Activated CD8-positive, alpha-beta T cell treated with anti-CD3 and anti-CD28 coated beads, Interleukin-2, amount 10 ng/mL, durations not matched to agents 7 days and 5 days (primary cell): ENCODE data around the gene NEU4. TPM values are rescaled to one million over a fixed set of nuclear protein-coding genes. Genes with fewer than 3 reads are reported as not detected.
"Not testable (repeated sequence)": the region's sequence is repeated elsewhere in the genome, so short reads cannot be mapped to it uniquely, and the experiment has no call there.

Experiments
- ATAC-seq: fragments of 150-1000 bp; cut with Tn5 transposase; one replicate; pipeline ENCODE4 v1.10.0; 2021; ENCODE audit warnings: moderate library complexity
- CTCF ChIA-PET: fragments of 350-600 bp; sonication (Branson Sonifier 250); formaldehyde crosslinking; loops from one replicate; lab custom pipeline; 2021; ENCODE audit warnings: antibody characterized with exemption; lab: Charles Lee
- POLR2A ChIA-PET: fragments of 350-600 bp; sonication (Branson Sonifier 250); formaldehyde crosslinking; loops from one replicate; lab custom pipeline; 2021; ENCODE audit warnings: antibody characterized with exemption; lab: Charles Lee
- DNase-seq: peaks from one replicate; pipeline ENCODE4 v3.0.0-alpha.2; 2020
- H3K27ac Mint-ChIP-seq: one replicate; pipeline ENCODE4 v1.8.0; 2021; ENCODE audit warnings: mild to moderate bottlenecking, mixed read lengths
- H3K27me3 Mint-ChIP-seq: one replicate; pipeline ENCODE4 v1.8.0; 2021; ENCODE audit warnings: low read depth, mixed read lengths
- H3K36me3 Mint-ChIP-seq: one replicate; pipeline ENCODE4 v1.8.0; 2021; ENCODE audit warnings: low read depth, mixed read lengths
- H3K4me1 Mint-ChIP-seq: one replicate; pipeline ENCODE4 v1.8.0; 2021; ENCODE audit warnings: low read depth, mixed read lengths
- H3K4me3 Mint-ChIP-seq: one replicate; pipeline ENCODE4 v1.8.0; 2021; ENCODE audit warnings: mild to moderate bottlenecking, mixed read lengths
- H3K9me3 Mint-ChIP-seq: one replicate; pipeline ENCODE4 v1.8.0; 2022; ENCODE audit warnings: mixed read lengths; ENCODE audit not compliant: insufficient read depth
- total RNA-seq, 2 experiments: library from RNA; stranded (reverse); gene quantifications; one replicate each; pipeline ENCODE4 v1.2.3, GENCODE V29; 2021

NEU4 gene
- total RNA-seq, 2 experiments from 2014 or later: 0.31 to 0.45 TPM

- ChIA-PET POLR2A (no interaction called here), CTCF (no interaction called here)
- no peak overlapping the region for H3K4me3 Mint-ChIP-seq
- H3K27me3 Mint-ChIP-seq: no peaks in the 10 kb centered on the region
- peaks cover under 1% of the 10 kb centered on the region for H3K9me3 Mint-ChIP-seq
- ATAC-seq (no peak), DNase-seq (no peak)
- H3K27ac Mint-ChIP-seq: no peak overlapping the region
- no peaks in the 10 kb centered on the region for H3K4me1 Mint-ChIP-seq
- H3K36me3 Mint-ChIP-seq: no peaks in the 10 kb centered on the region
Measured at GRCh38 chr2:241796209-241796608, 12.8 kb upstream of the NEU4 start.

- CTCF ChIA-PET: no interaction called here
Measured at GRCh38 chr2:241796610-241797138, 12.3 kb upstream of the NEU4 start.

DNA sequence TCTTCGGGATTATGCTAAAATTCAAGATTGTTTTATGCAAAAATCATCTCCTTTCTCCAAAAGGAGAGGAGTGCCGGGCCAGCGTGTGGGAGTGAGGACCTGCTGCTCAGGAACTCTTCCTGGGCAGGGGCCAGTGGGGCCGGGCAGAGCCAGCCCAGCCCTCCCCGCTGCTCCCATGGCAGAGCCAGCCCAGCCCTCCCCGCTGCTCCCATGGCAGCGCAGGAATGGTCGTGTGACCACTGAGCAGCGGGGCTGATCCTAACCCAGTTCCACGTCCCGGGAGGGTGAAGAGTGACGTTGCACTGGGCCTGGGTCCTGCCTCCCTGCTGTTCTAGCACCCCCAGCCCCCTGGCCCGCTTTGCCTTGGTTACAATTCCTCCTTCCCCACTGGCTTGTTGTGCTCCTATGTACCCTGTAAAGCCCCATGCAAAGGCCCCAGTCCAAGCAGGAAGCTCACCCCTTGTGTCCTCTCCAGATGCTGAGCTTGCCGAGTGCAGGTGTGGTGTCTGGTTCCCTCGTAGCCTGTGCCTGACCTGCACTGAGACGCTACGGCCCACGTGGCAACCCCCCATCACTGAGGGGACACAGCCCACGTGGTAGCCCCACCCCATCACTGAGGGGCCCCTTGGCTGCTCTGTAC is 11.4 kb upstream of the NEU4 start:
- H3K4me1 Mint-ChIP-seq: no peaks in the 10 kb centered on the region

More at GRCh38 chr2:241796610-241797138, 12.3 kb upstream of the NEU4 start:
- Mint-ChIP-seq H3K4me3 (no peak overlapping the region), H3K4me1 (no peaks in the 10 kb centered on the region), H3K27ac (no peak overlapping the region), H3K27me3 (no peaks in the 10 kb centered on the region), H3K9me3 (no peaks in the 10 kb centered on the region), H3K36me3 (no peaks in the 10 kb centered on the region)
- DNase-seq (no peak), ATAC-seq (no peak)
- POLR2A ChIA-PET: no interaction called here

DNA sequence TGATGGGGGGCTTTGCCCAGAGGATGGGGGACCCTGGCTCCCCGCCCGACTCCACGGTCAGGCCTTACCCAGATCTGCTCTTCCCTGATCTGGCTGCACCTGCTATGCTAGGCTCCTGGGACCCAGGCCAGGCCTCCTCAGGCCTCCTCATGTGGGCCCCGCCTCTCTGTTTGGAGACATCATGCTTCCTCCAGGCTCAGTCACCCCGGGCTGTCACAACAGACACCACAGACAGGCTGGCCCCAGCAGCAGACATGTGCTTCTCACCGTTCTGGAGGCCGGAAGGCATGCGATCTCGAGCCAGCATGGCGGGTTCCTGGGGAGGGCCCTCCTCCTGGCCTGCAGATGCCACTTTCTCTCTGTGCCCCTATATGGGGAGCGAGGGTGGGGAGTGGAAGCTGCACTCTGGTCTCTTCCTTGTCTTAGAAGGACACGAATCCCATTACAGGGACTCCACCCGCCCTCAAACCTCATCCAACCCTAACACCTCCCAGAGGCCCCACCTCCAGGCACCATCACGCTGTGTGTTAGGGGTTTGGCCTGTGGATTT is 10.8 kb upstream of the NEU4 start:
- H3K36me3 Mint-ChIP-seq: no peaks in the 10 kb centered on the region
- no peak for ATAC-seq
- ChIA-PET POLR2A (no interaction called here), CTCF (no interaction called here)
- H3K4me1 Mint-ChIP-seq: no peaks in the 10 kb centered on the region
- H3K27ac Mint-ChIP-seq: no peak overlapping the region
- DNase-seq: peak; percentile 19
- H3K9me3 Mint-ChIP-seq: no peaks in the 10 kb centered on the region
- H3K27me3 Mint-ChIP-seq: no peaks in the 10 kb centered on the region
- H3K4me3 Mint-ChIP-seq: no peak overlapping the region

More for the DNA sequence above, 11.4 kb upstream of the NEU4 start:
- CTCF ChIA-PET: no interaction called here
- Mint-ChIP-seq H3K27ac (no peak overlapping the region), H3K9me3 (no peaks in the 10 kb centered on the region), H3K36me3 (no peaks in the 10 kb centered on the region), H3K27me3 (no peaks in the 10 kb centered on the region), H3K4me3 (no peak overlapping the region)
- ATAC-seq (no peak), DNase-seq (no peak)
- POLR2A ChIA-PET: no interaction called here

- peaks cover 4% of the 10 kb centered on the region for H3K4me1 Mint-ChIP-seq
Measured at GRCh38 chr2:241798631-241799521, 10.1 kb upstream of the NEU4 start.

DNA sequence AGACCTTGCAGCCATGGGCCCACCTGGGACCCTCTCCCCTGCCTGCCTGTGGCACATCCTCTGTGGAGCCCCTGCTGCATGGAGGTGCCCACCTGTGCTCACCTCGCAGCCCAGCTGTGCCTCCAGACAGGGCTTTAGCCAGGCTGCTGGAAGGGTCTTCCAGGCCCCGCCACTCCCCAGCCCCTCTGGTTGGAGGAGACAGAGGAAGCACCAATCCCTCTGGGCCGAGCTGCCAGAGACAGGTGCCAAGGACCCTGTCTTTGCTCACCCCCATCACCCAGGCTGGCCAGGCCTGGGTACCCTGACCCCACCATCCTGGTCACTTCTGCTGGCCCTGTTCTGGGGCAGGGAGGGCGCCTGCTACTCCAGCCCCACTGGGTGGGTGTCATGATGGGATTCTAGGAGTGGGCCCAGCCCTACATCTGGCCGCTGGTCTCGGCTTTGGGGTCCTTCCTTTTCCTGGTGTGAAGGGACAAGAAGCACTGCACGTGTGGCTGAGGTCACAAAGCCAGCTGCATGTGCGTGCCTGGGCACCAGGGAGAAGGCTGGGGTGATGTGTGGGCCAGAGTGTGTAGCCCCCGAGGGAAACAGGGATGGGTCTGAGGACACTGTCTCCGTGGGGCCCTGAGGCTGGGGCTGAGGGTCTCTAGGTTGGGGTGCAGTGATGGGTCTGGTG is 9.3 kb upstream of the NEU4 start:
- ATAC-seq: no peak
- H3K27me3 Mint-ChIP-seq: peaks cover 3% of the 10 kb centered on the region
- H3K36me3 Mint-ChIP-seq: no peaks in the 10 kb centered on the region
- ChIA-PET POLR2A (no interaction called here), CTCF (no interaction called here)
- H3K4me1 Mint-ChIP-seq: peaks cover 10% of the 10 kb centered on the region
- peak; percentile 19 for DNase-seq
- no peaks in the 10 kb centered on the region for H3K9me3 Mint-ChIP-seq
- no peak overlapping the region for H3K27ac Mint-ChIP-seq
- H3K4me3 Mint-ChIP-seq: no peak overlapping the region

More at GRCh38 chr2:241798631-241799521, 10.1 kb upstream of the NEU4 start:
- no peak for DNase-seq
- no peak for ATAC-seq
- H3K36me3 Mint-ChIP-seq: no peaks in the 10 kb centered on the region
- no peaks in the 10 kb centered on the region for H3K9me3 Mint-ChIP-seq
- H3K27ac Mint-ChIP-seq: no peak overlapping the region
- H3K27me3 Mint-ChIP-seq: peaks cover 3% of the 10 kb centered on the region
- CTCF ChIA-PET: no interaction called here
- POLR2A ChIA-PET: no interaction called here
- H3K4me3 Mint-ChIP-seq: no peak overlapping the region

DNA sequence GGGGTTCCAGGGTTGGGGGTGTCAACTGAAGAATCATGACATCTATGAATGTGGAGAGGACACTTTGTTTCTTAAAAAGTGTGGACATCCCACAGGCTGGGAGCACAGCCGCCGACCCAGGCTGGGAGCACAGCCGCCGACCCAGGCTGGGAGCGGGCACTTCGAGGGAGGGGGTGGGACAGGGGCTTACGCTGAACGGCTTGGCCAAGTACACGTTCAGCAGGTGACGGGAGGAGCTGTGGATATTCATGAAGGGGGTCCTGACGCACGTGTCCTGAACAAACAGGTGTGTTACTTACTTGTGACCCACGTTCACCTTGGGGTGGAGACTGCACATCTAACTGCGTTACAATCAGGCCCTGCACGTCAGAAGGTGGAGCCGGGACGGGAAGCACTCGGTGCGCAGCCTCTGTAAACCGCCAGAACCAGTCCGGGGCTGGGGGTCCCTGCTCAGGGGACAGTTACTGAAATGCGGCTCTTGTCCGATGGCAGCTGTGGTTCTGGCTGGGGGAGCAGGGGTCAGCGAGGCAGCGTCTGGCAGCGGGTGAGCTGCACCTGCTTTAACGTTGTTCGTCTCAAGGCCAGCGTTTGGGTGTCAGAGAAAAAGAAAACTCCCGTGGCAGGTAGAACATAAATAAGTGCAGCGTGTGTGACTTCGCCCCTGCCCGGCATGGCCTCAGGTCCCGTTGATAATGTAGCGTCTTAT is 8.6 kb upstream of the NEU4 start:
- H3K9me3 Mint-ChIP-seq, H3K4me3 Mint-ChIP-seq, ATAC-seq, H3K27me3 Mint-ChIP-seq, H3K36me3 Mint-ChIP-seq, H3K27ac Mint-ChIP-seq, CTCF ChIA-PET, POLR2A ChIA-PET: not testable (repeated sequence)
- DNase-seq: peak; percentile 19
- peaks cover 13% of the 10 kb centered on the region for H3K4me1 Mint-ChIP-seq

DNA sequence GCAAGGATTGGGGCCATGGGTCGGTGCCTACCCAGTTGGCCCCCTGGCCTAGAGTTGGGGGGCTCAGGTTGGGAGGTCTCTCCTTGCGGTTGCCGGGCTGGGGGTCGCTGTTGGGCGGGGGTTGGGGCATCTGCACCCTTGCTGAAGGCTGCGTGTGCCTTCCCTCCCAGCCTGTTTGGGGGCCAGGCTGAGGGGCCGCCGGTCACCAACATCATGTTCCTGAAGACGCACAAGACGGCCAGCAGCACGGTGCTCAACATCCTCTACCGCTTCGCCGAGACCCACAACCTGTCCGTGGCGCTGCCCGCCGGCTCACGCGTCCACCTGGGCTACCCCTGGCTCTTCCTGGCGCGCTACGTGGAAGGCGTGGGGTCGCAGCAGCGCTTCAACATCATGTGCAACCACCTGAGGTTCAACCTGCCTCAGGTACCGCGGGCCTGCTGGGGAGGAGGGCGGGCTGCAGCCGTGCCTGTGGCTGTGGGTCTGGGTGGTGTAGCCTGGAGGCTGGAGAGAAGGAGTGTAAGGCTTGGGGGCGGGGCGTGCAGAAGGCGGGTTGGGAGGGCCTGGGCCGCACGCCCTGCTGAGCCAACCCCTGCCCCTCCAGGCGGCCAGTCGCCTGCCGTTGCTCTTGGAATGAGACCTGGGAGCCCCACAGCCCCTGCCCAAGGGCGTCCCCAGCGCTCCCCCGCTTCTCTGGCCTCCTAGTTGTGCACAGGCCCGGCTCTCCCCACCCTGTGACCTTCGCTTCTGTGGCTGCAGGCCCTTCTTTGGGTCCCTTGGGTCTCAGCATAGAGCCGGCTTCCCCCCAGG is 7.2 kb upstream of the NEU4 start:
- POLR2A ChIA-PET: no interaction called here
- no peak overlapping the region for H3K4me3 Mint-ChIP-seq

DNA sequence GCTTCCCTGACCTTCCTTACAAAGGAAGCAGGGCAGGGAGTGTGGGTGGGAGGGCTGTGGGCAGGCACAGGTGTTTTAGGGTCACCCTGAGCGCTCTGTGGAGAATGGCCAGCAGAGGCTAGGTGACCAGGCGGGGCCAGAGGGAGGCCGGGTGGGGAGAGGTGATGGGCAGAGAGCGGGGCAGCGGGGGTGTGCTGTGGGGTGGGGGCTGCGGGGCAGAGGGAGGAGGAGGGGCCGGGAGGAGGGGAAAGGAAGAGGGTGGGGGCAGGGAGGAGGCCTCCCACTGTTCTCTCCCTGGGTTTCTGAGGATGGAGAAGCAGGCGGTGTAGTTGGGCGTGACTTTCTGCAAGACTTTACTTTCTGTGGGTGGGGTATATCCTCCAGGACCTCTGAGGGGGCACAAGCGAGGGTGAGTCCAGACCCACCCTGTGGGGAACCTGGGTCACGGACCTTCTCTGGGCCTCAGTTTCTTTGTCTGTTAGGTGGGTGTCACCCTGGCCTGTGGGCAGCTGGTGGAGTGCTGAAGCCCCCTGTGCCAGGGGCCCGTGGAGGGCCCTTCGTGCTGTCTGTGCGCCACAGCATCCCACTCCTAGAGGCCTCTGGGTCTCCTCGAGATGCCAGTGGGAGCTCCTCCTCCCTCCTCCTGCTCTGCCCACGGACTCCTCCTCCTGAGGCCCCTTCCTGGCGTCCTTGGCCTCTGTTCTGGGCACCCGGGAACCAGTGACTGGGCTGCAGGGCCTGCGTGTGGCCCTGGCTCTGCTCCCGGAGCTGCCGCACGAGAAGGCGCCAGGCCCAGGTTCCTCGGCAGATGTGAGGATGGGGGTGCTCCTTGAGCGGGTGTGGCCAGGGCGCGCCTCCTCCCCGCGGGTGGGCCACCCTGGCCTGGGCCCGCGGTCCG is 6.3 kb upstream of the NEU4 start:
- peaks cover 13% of the 10 kb centered on the region for H3K4me1 Mint-ChIP-seq
- H3K27ac Mint-ChIP-seq: no peak overlapping the region
- ChIA-PET CTCF (interaction anchor here (1.4 kb wide), 1 partner anchor 76 kb away, joined by 4 read pairs; no protein-coding TSS in a partner anchor), POLR2A (no interaction called here)
- no peaks in the 10 kb centered on the region for H3K9me3 Mint-ChIP-seq
- no peak overlapping the region for H3K4me3 Mint-ChIP-seq
- ATAC-seq: no peak
- H3K27me3 Mint-ChIP-seq: peaks cover 3% of the 10 kb centered on the region
- H3K36me3 Mint-ChIP-seq: no peaks in the 10 kb centered on the region
- no peak for DNase-seq

More for the DNA sequence above, 7.2 kb upstream of the NEU4 start:
- Mint-ChIP-seq H3K27me3 (peaks cover 3% of the 10 kb centered on the region), H3K9me3 (no peaks in the 10 kb centered on the region), H3K36me3 (no peaks in the 10 kb centered on the region), H3K27ac (no peak overlapping the region), H3K4me1 (peaks cover 13% of the 10 kb centered on the region)
- CTCF ChIA-PET: no interaction called here
- ATAC-seq (no peak), DNase-seq (no peak)
